ENCODE measurements around the gene ARFGAP3.

DNA sequence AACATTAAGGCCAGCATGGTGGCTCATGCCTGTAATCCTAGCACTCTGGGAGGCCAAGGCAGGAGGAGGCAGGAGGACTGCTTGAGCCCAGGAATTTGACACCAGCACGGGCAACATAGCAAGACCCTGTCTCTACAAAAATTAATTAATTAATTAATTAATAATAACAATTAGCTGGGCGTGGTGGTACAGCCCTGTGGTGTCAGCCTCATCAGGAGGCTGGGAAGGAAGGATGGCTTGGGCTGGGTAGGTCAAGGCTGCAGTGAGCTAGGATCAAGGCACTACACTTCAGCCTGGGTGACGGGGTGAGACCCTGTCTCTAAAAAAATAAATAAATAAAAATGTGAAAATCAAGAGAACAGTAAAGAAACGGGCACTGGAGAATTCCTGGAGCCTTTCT is 1.4 kb downstream of the ARFGAP3 start:
- TF ChIP-seq, protein P1, sequence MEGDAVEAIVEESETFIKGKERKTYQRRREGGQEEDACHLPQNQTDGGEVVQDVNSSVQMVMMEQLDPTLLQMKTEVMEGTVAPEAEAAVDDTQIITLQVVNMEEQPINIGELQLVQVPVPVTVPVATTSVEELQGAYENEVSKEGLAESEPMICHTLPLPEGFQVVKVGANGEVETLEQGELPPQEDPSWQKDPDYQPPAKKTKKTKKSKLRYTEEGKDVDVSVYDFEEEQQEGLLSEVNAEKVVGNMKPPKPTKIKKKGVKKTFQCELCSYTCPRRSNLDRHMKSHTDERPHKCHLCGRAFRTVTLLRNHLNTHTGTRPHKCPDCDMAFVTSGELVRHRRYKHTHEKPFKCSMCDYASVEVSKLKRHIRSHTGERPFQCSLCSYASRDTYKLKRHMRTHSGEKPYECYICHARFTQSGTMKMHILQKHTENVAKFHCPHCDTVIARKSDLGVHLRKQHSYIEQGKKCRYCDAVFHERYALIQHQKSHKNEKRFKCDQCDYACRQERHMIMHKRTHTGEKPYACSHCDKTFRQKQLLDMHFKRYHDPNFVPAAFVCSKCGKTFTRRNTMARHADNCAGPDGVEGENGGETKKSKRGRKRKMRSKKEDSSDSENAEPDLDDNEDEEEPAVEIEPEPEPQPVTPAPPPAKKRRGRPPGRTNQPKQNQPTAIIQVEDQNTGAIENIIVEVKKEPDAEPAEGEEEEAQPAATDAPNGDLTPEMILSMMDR (IDR thresholded peaks at IDR 0.05), result no peak
- TF ChIP-seq POLR2A (IDR thresholded peaks at IDR 0.05) (no peak), EP300 (IDR thresholded peaks at IDR 0.05) (no peak)

Data from tibial nerve (tissue), 4 donors.